HG02973 (cell line): Measurements from ENCODE around the gene TARDBP.
"Not testable (repeated sequence)": the region's sequence is repeated elsewhere in the genome, so short reads cannot be mapped to it uniquely, and the experiment has no call there.

Source experiments
- ATAC-seq: cut with Tn5 transposase; IDR thresholded peaks from one replicate; pipeline ENCODE4 v1.9.1; 2021; ENCODE audit warnings: moderate library complexity; ENCODE audit not compliant: unreplicated experiment

The TARDBP gene

GRCh38 chr1:11059155-11059967 lies 46.9 kb downstream of the TARDBP start:
- peak; percentile 20 for ATAC-seq

DNA sequence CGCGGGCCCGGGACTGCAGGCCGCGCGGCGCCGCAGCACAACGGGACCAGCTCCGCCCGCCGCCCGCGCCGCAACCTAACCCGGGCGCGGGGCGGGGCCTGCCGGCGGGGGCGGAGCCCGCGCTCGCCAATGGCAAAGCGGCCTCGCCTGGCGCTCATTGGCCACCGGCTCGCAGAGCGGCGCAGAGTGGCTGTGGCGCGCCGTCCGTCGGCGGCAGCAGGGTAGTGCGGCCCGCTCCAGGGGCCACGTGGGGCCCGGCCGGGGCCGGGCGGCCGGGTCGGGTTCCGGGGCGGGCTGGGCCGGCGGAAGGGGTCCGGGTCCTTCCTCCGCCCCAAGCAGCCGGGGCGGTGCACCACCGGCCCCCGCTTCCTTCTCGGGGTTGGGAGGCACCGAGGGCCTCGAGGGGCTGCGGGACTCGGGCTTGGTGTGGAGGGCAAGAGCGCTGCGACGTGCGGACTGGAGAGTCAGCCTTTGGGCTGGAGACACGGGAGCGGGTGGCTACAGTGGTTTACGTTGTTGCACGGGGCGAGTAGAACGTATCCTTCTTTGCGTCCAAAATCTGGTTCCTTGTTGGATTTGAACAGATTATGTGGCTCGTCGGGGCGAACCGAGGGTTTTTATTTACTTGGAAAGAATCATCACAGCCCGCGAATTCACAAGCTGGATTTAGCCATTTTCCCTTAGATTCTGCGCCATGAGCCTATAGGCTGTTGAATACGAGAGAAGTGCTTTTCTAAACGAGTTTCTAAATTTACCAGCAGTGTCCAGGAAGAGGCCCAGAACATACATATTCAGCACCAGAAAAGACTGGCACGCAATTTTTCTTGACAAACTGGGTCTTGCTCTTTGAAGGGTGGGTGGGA lies 47.7 kb downstream of the TARDBP start, which contains the start of gene SRM:
Gene SRM, minus strand, starts transcription at position 51 of the 863 bp plus-strand sequence. CDS start 75 bp downstream, outside the sequence.
- peak; percentile 89 for ATAC-seq

DNA sequence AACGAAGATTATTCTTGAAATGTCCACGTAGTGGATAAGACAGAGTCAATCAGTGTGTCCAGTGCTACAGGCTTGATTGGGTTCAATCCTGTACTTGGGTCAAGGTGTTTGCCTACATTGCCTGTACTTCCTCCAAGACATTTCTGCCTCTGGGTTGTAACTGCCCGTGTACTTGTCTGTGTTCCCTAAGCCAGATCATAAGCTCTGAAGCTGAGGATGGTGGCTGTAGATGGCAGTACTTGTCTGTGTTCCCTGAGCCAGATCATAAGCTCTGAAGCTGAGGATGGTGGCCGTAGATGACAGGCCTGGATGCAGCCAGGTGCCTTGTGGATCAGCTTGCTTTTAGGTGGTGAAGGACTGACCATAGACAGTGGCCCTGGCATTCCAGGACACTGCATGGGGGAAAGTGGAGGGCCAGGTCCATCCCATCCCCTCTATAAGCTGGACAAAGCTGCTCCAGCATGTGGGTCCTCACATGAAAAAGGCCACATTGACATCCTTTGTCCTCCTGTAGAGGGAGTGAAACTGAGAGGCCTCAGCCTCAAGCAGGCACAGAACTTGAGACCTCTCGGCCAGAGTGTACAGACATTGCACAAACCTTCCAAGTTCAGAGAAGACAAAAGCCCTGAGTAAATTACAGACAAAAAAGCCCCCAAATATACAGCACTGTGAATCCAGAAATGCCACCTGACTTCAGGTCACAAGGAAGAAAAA lies 49.4 kb downstream of the TARDBP start:
- ATAC-seq, result no peak

- ATAC-seq, result no peak
These were observed 50.5 kb downstream of the TARDBP start for GRCh38 chr1:11062965-11063401.

DNA sequence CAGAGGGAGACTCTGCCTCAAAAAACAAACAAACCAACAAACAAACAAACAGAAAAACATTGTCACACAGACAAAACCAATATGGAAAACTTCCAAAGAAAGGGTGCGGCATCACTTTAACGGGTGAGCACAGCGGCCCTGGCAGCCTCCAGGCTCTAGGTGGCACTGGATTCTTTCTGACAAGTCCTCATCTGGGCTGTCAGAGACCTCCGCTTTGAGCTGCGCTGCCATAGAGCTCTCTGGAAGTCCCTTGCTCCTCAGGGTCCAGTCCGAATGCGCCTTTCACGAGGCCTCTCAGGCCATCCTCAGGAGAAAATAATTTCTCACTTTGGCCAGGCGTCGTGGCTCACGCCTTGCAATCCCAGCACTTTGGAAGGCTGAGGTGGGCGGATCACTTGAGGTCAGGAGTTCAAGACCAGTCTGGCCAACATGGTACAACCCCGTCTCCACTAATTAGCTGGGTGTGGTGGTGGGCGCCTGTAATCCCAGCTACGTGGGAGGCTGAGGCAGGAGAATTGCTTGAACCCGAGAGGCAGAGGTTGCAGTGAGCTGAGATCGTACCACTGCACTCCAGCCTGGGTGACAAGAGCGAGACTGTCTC lies 51.6 kb downstream of the TARDBP start:
- not testable (repeated sequence) for ATAC-seq

GRCh38 chr1:11064942-11065341 lies 52.5 kb downstream of the TARDBP start:
- ATAC-seq, result no peak

GRCh38 chr1:11065796-11066195 lies 53.3 kb downstream of the TARDBP start:
- no peak for ATAC-seq

DNA sequence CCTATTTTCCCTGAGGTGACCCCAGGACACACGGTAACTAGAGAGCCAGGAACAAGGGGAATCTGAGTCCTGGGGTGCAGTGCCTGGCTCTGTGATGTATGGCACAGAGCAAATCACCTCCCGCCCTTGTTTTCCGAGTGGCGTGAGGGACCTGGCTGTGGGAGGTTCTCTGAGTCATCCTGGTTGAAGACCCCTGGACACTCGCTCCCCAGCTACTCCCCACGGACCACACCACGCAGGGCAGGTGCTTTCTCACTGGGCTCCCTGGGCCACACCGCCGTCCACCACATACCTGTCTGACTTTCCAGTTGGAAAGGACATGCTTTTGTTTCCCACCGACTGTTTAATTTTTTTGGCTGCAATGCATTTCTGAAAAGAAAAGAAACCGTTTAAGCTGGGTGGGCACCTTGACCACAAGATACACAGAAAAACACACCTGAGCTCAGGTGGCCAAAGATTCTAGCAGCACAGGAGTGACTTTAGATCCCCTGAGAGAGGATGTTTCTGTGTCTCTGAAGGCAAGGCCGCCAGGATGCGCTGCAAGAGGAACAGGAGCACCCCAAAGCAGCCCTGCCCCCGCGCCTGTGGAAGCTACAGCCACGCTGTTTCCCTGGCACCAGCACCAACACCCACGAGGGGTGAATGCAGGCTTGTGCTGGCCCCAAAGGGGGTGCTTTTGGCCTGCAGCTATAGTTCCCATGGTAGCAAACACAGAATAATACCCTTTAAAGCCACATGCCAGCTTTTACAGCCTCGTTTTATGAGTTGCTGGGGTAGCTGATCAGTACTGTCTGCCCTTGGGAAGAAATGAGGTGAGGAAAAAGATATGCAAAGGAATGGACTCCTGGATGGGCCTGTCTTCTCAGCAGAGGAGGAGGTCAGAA lies 55.5 kb downstream of the TARDBP start:
- no peak for ATAC-seq

DNA sequence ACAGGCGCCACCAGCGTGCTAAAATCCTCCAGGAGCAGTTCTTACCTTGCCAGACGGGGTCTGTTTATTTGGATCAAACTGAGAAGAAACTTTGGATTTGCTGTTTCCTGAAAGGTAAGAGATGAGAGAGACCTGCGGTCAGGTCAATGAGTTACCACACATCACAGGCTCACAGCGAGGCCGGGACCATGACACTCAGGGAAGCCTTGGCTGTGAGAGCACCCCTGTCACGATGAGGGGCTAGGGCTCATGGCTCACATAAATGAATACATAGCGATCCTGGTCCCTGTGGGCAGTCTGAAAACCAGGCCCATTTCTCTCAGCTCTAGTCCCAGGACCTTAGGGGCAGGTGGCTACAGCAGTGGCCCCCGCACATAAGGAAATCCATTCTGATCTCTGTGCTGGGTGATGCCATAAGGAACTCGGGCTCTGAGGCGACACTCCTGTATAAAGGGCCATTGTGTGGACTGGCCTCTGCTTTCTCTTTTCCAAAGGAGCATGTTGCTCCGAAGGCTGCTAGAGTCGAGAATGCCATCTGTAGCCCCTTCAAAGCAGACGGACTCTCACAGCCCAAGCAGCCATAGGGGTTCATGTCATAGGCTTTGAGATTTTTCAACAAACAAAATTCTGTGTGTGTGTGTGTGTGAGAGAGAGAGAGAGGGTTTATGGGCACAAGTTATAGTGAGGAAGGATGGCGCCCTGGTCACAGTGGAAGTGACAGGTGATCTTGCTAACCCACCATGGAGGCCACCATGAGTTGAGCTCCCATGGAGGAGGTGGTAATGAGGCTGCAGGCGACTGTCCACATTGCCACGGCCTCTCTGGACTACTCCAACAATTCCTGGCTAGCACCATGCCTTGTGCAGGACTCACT lies 56.4 kb downstream of the TARDBP start:
- ATAC-seq, result no peak

GRCh38 chr1:11070876-11071275 lies 58.4 kb downstream of the TARDBP start:
- ATAC-seq, result no peak

- no peak for ATAC-seq
These were observed 59.2 kb downstream of the TARDBP start for GRCh38 chr1:11071463-11072215.

- no peak for ATAC-seq
These were observed 59.9 kb downstream of the TARDBP start for GRCh38 chr1:11072216-11072917.

DNA sequence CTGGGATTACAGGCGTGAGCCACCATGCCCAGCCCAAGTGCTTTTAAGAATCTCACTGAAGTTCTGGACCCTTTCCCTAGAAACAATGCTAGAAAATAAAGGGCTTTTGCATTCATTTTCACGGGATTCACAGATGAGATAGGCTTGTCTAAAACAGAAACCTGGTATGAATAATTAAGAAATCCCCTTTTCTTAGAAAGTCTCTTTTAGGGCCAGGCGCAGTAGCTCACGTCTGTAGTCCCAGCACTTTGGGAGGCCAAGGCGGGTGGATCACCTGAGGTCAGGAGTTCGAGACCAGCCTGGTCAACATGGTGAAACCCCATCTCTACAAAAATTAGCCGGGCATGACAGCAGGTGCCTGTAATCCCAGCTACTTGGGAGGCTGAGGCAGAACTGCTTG lies 60.9 kb downstream of the TARDBP start:
- not testable (repeated sequence) for ATAC-seq
